Tibial nerve (tissue), 4 donors: Measurements from ENCODE around the gene ARID4B. TPM values are rescaled to one million over a fixed set of nuclear protein-coding genes. Genes with fewer than 3 reads are reported as not detected.

ENCODE experiments used
- DNase-seq, 2 donors: peaks; one replicate each; pipeline ENCODE4 v3.0.0-alpha.2; 2019; ENCODE audit warnings: low spot score in 2 of 2
- H3K27ac ChIP-seq, 4 donors: fragments of 200-600 bp; sonication (generic) in 3 of 4; one replicate each; pipeline ENCODE4 v1.5.1; 2017 to 2019; ENCODE audit warnings: mild to moderate bottlenecking in 1 of 4
- H3K27me3 ChIP-seq, 2 donors: fragments of 200-600 bp; sonication (generic) in 1 of 2; one replicate each; pipeline versions ENCODE4 v1.5.1 to v1.6.0; 2017 to 2019
- H3K36me3 ChIP-seq, 3 donors: fragments of 200-600 bp; sonication (generic); one replicate each; pipeline ENCODE4 v1.5.1; 2018 to 2019
- H3K4me1 ChIP-seq, 4 donors: fragments of 200-600 bp; sonication (generic) in 3 of 4; one replicate each; pipeline ENCODE4 v1.5.1; 2017 to 2019
- H3K4me3 ChIP-seq, 4 donors: fragments of 200-600 bp; sonication (generic) in 3 of 4; one replicate each; pipeline ENCODE4 v1.5.1; 2017 to 2019; ENCODE audit warnings: mild to moderate bottlenecking in 1 of 4, moderate library complexity in 1 of 4
- H3K9me3 ChIP-seq, 4 donors: fragments of 200-600 bp; sonication (generic) in 3 of 4; one replicate each; pipeline ENCODE4 v1.5.1; 2017 to 2019
- EP300 ChIP-seq, 2 donors: sonication (generic); formaldehyde crosslinking; IDR thresholded peaks; one replicate each; pipeline ENCODE4 v1.6.1; 2017; ENCODE audit warnings: antibody characterized with exemption in 2 of 2, mild to moderate bottlenecking in 1 of 2
- POLR2A ChIP-seq, 2 donors: fragments of 450-650 bp; IDR thresholded peaks; one replicate each; pipeline ENCODE4 v1.6.1; 2017; ENCODE audit warnings: antibody characterized with exemption in 2 of 2, mild to moderate bottlenecking in 2 of 2, moderate library complexity in 2 of 2
- WGBS, 2 donors: methylation state at CpG; one replicate each; pipeline ENCODE4 v1.1.5; 2018; 5-methylcytosine and 5-hydroxymethylcytosine counted together
- total RNA-seq, 4 donors: library from RNA; depleted of rRNA; stranded (reverse); fragments of >200 nt; gene quantifications; one replicate each; pipeline ENCODE4 v1.1.0, GENCODE V29; 2016
- TF ChIP-seq, protein P1 (sequence below), 5 experiments: fragments of 200-600 bp in 3 of 5; fragments of 450-650 bp in 2 of 5; sonication (generic) in 3 of 5; IDR thresholded peaks; one replicate each; pipeline ENCODE4 v1.5.1; 2016 to 2019; ENCODE audit warnings: antibody characterized with exemption in 5 of 5, mild to moderate bottlenecking in 3 of 5, moderate library complexity in 2 of 5

ARID4B gene
- total RNA-seq, 4 donors from 2014 or later: 41.6 to 58.8 (median 46.8) TPM

DNA sequence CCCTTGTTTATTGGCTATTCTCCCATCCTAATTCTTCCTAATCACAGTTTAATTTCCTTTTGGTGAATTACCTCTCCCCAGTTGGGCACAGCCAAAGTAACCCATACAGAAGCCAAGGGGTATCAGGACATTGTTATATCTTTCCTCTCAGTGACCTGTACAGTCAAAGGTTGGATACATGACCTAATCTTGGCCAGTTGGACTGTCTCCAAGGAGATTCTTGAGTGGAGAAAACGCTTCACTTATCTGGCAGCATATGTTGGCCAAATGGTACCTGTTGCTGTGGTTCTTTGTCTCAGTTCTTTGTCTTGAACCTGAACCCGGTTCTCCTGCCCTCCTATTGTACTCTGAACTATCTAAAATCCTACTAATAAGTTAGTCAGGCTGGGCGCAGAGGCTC lies 23.9 kb upstream of the ARID4B start:
- no peak for DNase-seq
- no peaks in the 10 kb centered on the region for H3K4me1 ChIP-seq
- no peak for TF ChIP-seq POLR2A (IDR thresholded peaks at IDR 0.05)
- TF ChIP-seq, protein P1, sequence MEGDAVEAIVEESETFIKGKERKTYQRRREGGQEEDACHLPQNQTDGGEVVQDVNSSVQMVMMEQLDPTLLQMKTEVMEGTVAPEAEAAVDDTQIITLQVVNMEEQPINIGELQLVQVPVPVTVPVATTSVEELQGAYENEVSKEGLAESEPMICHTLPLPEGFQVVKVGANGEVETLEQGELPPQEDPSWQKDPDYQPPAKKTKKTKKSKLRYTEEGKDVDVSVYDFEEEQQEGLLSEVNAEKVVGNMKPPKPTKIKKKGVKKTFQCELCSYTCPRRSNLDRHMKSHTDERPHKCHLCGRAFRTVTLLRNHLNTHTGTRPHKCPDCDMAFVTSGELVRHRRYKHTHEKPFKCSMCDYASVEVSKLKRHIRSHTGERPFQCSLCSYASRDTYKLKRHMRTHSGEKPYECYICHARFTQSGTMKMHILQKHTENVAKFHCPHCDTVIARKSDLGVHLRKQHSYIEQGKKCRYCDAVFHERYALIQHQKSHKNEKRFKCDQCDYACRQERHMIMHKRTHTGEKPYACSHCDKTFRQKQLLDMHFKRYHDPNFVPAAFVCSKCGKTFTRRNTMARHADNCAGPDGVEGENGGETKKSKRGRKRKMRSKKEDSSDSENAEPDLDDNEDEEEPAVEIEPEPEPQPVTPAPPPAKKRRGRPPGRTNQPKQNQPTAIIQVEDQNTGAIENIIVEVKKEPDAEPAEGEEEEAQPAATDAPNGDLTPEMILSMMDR (IDR thresholded peaks at IDR 0.05): no peak
- no peak for TF ChIP-seq EP300 (IDR thresholded peaks at IDR 0.05)
- H3K4me3 ChIP-seq: no peak overlapping the region
- H3K27me3 ChIP-seq: no peaks in the 10 kb centered on the region
- peaks cover 0 to 1% (median 0%) of the 10 kb centered on the region in 3 donors for H3K36me3 ChIP-seq
- 56 to 60% methylated on average over 3 of the region's 3 CpGs for WGBS, 2 donors
- no peak overlapping the region for H3K27ac ChIP-seq
- no peaks in the 10 kb centered on the region for H3K9me3 ChIP-seq

GRCh38 chr1:235351441-235351840 lies 23.5 kb upstream of the ARID4B start:
- 54 to 61% methylated on average over 3 of the region's 3 CpGs for WGBS, 2 donors
- no peaks in the 10 kb centered on the region for H3K4me1 ChIP-seq
- DNase-seq: no peak
- TF ChIP-seq EP300 (IDR thresholded peaks at IDR 0.05) (no peak), POLR2A (IDR thresholded peaks at IDR 0.05) (no peak)
- TF ChIP-seq, protein P1 (IDR thresholded peaks at IDR 0.05): no peak
- H3K36me3 ChIP-seq: peaks cover 0 to 6% (median 0%) of the 10 kb centered on the region in 3 donors
- no peaks in the 10 kb centered on the region for H3K9me3 ChIP-seq
- no peaks in the 10 kb centered on the region for H3K27me3 ChIP-seq
- no peak overlapping the region for H3K4me3 ChIP-seq
- H3K27ac ChIP-seq: no peak overlapping the region

GRCh38 chr1:235343726-235344125 lies 15.7 kb upstream of the ARID4B start:
- H3K4me1 ChIP-seq: no peaks in the 10 kb centered on the region
- H3K27me3 ChIP-seq: no peaks in the 10 kb centered on the region
- H3K9me3 ChIP-seq: no peaks in the 10 kb centered on the region
- DNase-seq: no peak
- H3K36me3 ChIP-seq: peaks cover 0 to 62% (median 0%) of the 10 kb centered on the region in 3 donors
- H3K27ac ChIP-seq: no peak overlapping the region
- no peak for TF ChIP-seq POLR2A (IDR thresholded peaks at IDR 0.05)
- TF ChIP-seq, protein P1 (IDR thresholded peaks at IDR 0.05): no peak
- WGBS, 2 donors: 90 to 94% methylated on average over 5 of the region's 5 CpGs
- H3K4me3 ChIP-seq: no peak overlapping the region

GRCh38 chr1:235342471-235342870 lies 14.5 kb upstream of the ARID4B start:
- Histone ChIP-seq H3K36me3 (peaks cover 0 to 75% (median 0%) of the 10 kb centered on the region in 3 donors), H3K9me3 (no peaks in the 10 kb centered on the region), H3K4me3 (no peak overlapping the region), H3K4me1 (no peaks in the 10 kb centered on the region), H3K27me3 (no peaks in the 10 kb centered on the region), H3K27ac (no peak overlapping the region)
- WGBS, 2 donors: 91 to 94% methylated on average over 3 of the region's 3 CpGs
- DNase-seq: no peak
- TF ChIP-seq POLR2A (IDR thresholded peaks at IDR 0.05): no peak
- TF ChIP-seq EP300 (IDR thresholded peaks at IDR 0.05): no peak
- TF ChIP-seq, protein P1 (IDR thresholded peaks at IDR 0.05): no peak

DNA sequence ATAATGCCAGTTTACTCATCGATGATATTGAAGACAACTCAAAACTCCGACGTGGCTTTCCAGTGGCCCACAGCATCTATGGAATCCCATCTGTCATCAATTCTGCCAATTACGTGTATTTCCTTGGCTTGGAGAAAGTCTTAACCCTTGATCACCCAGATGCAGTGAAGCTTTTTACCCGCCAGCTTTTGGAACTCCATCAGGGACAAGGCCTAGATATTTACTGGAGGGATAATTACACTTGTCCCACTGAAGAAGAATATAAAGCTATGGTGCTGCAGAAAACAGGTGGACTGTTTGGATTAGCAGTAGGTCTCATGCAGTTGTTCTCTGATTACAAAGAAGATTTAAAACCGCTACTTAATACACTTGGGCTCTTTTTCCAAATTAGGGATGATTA lies 14.1 kb upstream of the ARID4B start:
- TF ChIP-seq, protein P1 (IDR thresholded peaks at IDR 0.05): no peak
- TF ChIP-seq POLR2A (IDR thresholded peaks at IDR 0.05) (no peak), EP300 (IDR thresholded peaks at IDR 0.05) (no peak)
- Histone ChIP-seq H3K4me1 (no peaks in the 10 kb centered on the region), H3K27me3 (no peaks in the 10 kb centered on the region), H3K27ac (no peak overlapping the region), H3K4me3 (no peak overlapping the region), H3K36me3 (peaks cover 0 to 76% (median 0%) of the 10 kb centered on the region in 3 donors), H3K9me3 (no peaks in the 10 kb centered on the region)
- DNase-seq: no peak
- 49 to 50% methylated on average over 6 of the region's 6 CpGs for WGBS, 2 donors
